Fibroblast of the conjunctiva (primary cell): ENCODE results near the gene CAPN13.

Source experiments
- DNase-seq: peaks from one replicate; pipeline ENCODE4 v3.0.0-alpha.2; 2010; ENCODE audit warnings: low read depth

CAPN13 gene

GRCh38 chr2:30786923-30787685 is 20.1 kb downstream of the CAPN13 start:
- DNase-seq = no peak

- DNase-seq = no peak
These were observed 22.6 kb downstream of the CAPN13 start for GRCh38 chr2:30784682-30785081.

GRCh38 chr2:30781961-30782533 is 25.2 kb downstream of the CAPN13 start:
- DNase-seq = no peak

- DNase-seq = no peak
These were observed 25.8 kb downstream of the CAPN13 start for GRCh38 chr2:30781451-30781850.

- no peak for DNase-seq
These were observed 26.4 kb downstream of the CAPN13 start for GRCh38 chr2:30780776-30781330.

GRCh38 chr2:30778611-30779010 is 28.6 kb downstream of the CAPN13 start:
- DNase-seq = no peak

GRCh38 chr2:30777661-30778505 is 29.4 kb downstream of the CAPN13 start:
- DNase-seq = no peak

GRCh38 chr2:30776831-30777635 is 30.2 kb downstream of the CAPN13 start:
- DNase-seq = no peak

- no peak for DNase-seq
These were observed 31.4 kb downstream of the CAPN13 start for GRCh38 chr2:30775833-30776232.

- DNase-seq = no peak
These were observed 35.1 kb downstream of the CAPN13 start for GRCh38 chr2:30772021-30772705.

GRCh38 chr2:30770816-30771576 is 36.2 kb downstream of the CAPN13 start:
- DNase-seq = no peak

- DNase-seq = no peak
These were observed 37.3 kb downstream of the CAPN13 start for GRCh38 chr2:30769891-30770462.

GRCh38 chr2:30769481-30769780 is 37.8 kb downstream of the CAPN13 start:
- no peak for DNase-seq

- no peak for DNase-seq
These were observed 38.4 kb downstream of the CAPN13 start for GRCh38 chr2:30768708-30769480.

- DNase-seq = no peak
These were observed 39.1 kb downstream of the CAPN13 start for GRCh38 chr2:30768036-30768686.

- no peak for DNase-seq
These were observed 40.6 kb downstream of the CAPN13 start for GRCh38 chr2:30766666-30767065.

- no peak for DNase-seq
These were observed 41.3 kb downstream of the CAPN13 start for GRCh38 chr2:30765876-30766470.

- no peak for DNase-seq
These were observed 42.1 kb downstream of the CAPN13 start for GRCh38 chr2:30765191-30765590.
